Suppressor macrophage (primary cell): ENCODE results near the gene MED6.
A peak's percentile ranks its signal among the peaks of the same experiment; 100 is the strongest.

Experiments used
- DNase-seq, 4 experiments: peaks; one replicate each; pipeline ENCODE4 v3.0.0-alpha.2; 2020 to 2022
- total RNA-seq, 17 experiments: gene quantifications; one replicate each; lab custom pipeline; 2026; ENCODE audit warnings: mixed read lengths in 6 of 17, inconsistent platforms in 3 of 17; lab: John Stamatoyannopoulos, UW

MED6 gene
- 13.8 to 25.3 (median 18.1) reads per million in 17 experiments for total RNA-seq

GRCh38 chr14:70600382-70601157 lies at the start of gene MED6:
Gene MED6 (minus strand): TSS chr14:70600655. CDS start chr14:70600637, 18 bp downstream.
- DNase-seq, result peak; percentile 89 to 96 (median 94)

GRCh38 chr14:70649803-70650202 lies 49.3 kb upstream of the MED6 start:
- no peak for DNase-seq

- no peak for DNase-seq
These were observed 47.9 kb upstream of the MED6 start for GRCh38 chr14:70648346-70648745.

GRCh38 chr14:70646705-70647104 lies 46.2 kb upstream of the MED6 start:
- no peak for DNase-seq

- no peak for DNase-seq
These were observed 45.4 kb upstream of the MED6 start for GRCh38 chr14:70645892-70646291.

GRCh38 chr14:70643967-70644366 lies 43.5 kb upstream of the MED6 start:
- DNase-seq, result no peak

GRCh38 chr14:70642303-70643235 lies 42.1 kb upstream of the MED6 start:
- DNase-seq, result peak in 1 of 4 experiments; percentile 12

- DNase-seq, result peak in 3 of 4 experiments; percentile 33 to 60 (median 54)
These were observed 41.3 kb upstream of the MED6 start, which contains the start of gene TTC9 for GRCh38 chr14:70641548-70642302. Gene TTC9 (plus strand): TSS chr14:70641916. CDS start chr14:70642130, 214 bp downstream.

- peak in 3 of 4 experiments; percentile 25 to 33 (median 27) for DNase-seq
These were observed 40.6 kb upstream of the MED6 start for GRCh38 chr14:70640938-70641547.

- no peak for DNase-seq
These were observed 38.0 kb upstream of the MED6 start for GRCh38 chr14:70638416-70638815.

- DNase-seq, result peak in 2 of 4 experiments; percentile 25 to 34
These were observed 35.6 kb upstream of the MED6 start for GRCh38 chr14:70635971-70636595.

GRCh38 chr14:70631948-70632347 lies 31.5 kb upstream of the MED6 start:
- DNase-seq, result no peak

GRCh38 chr14:70624972-70625371 lies 24.5 kb upstream of the MED6 start:
- DNase-seq, result no peak

- peak; percentile 51 to 66 (median 56) for DNase-seq
These were observed 21.8 kb upstream of the MED6 start for GRCh38 chr14:70622111-70622712.

GRCh38 chr14:70619708-70620107 lies 19.3 kb upstream of the MED6 start:
- no peak for DNase-seq

GRCh38 chr14:70618314-70618713 lies 17.9 kb upstream of the MED6 start:
- no peak for DNase-seq

GRCh38 chr14:70616646-70617045 lies 16.2 kb upstream of the MED6 start:
- no peak for DNase-seq

- no peak for DNase-seq
These were observed 10.8 kb upstream of the MED6 start for GRCh38 chr14:70611216-70611615.

GRCh38 chr14:70602254-70602653 lies 1.8 kb upstream of the MED6 start:
- no peak for DNase-seq

- no peak for DNase-seq
These were observed 707 bp upstream of the MED6 start for GRCh38 chr14:70601162-70601561.

- peak in 1 of 4 experiments; percentile 6 for DNase-seq
These were observed 1.1 kb downstream of the MED6 start for GRCh38 chr14:70599345-70599744.
